Fibroblast of villous mesenchyme (primary cell): Measurements from ENCODE around the gene SHISA9. TPM values are rescaled to one million over a fixed set of nuclear protein-coding genes. Genes with fewer than 3 reads are reported as not detected.

Experiments used
- DNase-seq: peaks from one replicate; pipeline ENCODE4 v3.0.0-alpha.2; 2010; ENCODE audit warnings: low read depth
- H3K4me3 ChIP-seq: 2 replicates; pipeline ENCODE4 v1.5.1; 2011; ENCODE audit warnings: low read depth, mild to moderate bottlenecking, low read length
- CTCF ChIP-seq: IDR thresholded peaks from 2 replicates; pipeline ENCODE4 v1.5.1; 2012; ENCODE audit warnings: low read depth, mild to moderate bottlenecking, low read length; ENCODE audit not compliant: insufficient read depth
- total RNA-seq: library from RNA; depleted of rRNA; stranded (reverse); fragments of >200 nt; gene quantifications from 2 replicates; pipeline ENCODE4 v1.2.3, GENCODE V29; 2012

The SHISA9 gene
- total RNA-seq, 1 donor, result not detected

GRCh38 chr16:13041646-13042290 lies 140.4 kb downstream of the SHISA9 start:
- DNase-seq, result no peak
- TF ChIP-seq CTCF, result no peak

GRCh38 chr16:13042291-13042685 lies 140.9 kb downstream of the SHISA9 start:
- no peak for DNase-seq

More at GRCh38 chr16:13041646-13042290, 140.4 kb downstream of the SHISA9 start:
- H3K4me3 ChIP-seq, result no peak overlapping the region

GRCh38 chr16:13046061-13046821 lies 144.8 kb downstream of the SHISA9 start:
- no peak for DNase-seq

More at GRCh38 chr16:13042291-13042685, 140.9 kb downstream of the SHISA9 start:
- no peak overlapping the region for H3K4me3 ChIP-seq
- TF ChIP-seq CTCF, result no peak

GRCh38 chr16:13047276-13047675 lies 145.9 kb downstream of the SHISA9 start:
- H3K4me3 ChIP-seq, result no peak overlapping the region
- DNase-seq, result no peak
- no peak for TF ChIP-seq CTCF

More at GRCh38 chr16:13046061-13046821, 144.8 kb downstream of the SHISA9 start:
- TF ChIP-seq CTCF, result no peak
- H3K4me3 ChIP-seq, result no peak overlapping the region

GRCh38 chr16:13049688-13050087 lies 148.3 kb downstream of the SHISA9 start:
- TF ChIP-seq CTCF, result no peak
- no peak for DNase-seq
- H3K4me3 ChIP-seq, result no peak overlapping the region

- DNase-seq, result no peak
- no peak overlapping the region for H3K4me3 ChIP-seq
- TF ChIP-seq CTCF, result no peak
Measured at GRCh38 chr16:13052431-13052830, 151.0 kb downstream of the SHISA9 start.
